ENCODE results near the gene CAMTA1.

CAMTA1 gene

GRCh38 chr1:6859415-6860343 lies 74.4 kb downstream of the CAMTA1 start:
- peak overlapping the region; percentile 13 for H3K4me3 ChIP-seq (ENCODE audit: low read length)
- no peak for TF ChIP-seq CTCF (conservative IDR thresholded peaks at IDR 0.05; ENCODE audit: low read length)
- peak; percentile 98 for DNase-seq (ENCODE audit: low read depth)

- no peak overlapping the region for H3K4me3 ChIP-seq (ENCODE audit: low read length)
- peak; percentile 17 for DNase-seq (ENCODE audit: low read depth)
- TF ChIP-seq CTCF (conservative IDR thresholded peaks at IDR 0.05; ENCODE audit: low read length) = no peak
These were observed 75.1 kb downstream of the CAMTA1 start for GRCh38 chr1:6860401-6860800.

GRCh38 chr1:6861075-6861724 lies 75.9 kb downstream of the CAMTA1 start:
- TF ChIP-seq CTCF (conservative IDR thresholded peaks at IDR 0.05; ENCODE audit: low read length) = no peak
- no peak for DNase-seq (ENCODE audit: low read depth)
- H3K4me3 ChIP-seq (ENCODE audit: low read length) = no peak overlapping the region

GRCh38 chr1:6862906-6863305 lies 77.7 kb downstream of the CAMTA1 start:
- no peak for DNase-seq (ENCODE audit: low read depth)
- H3K4me3 ChIP-seq (ENCODE audit: low read length) = no peak overlapping the region
- TF ChIP-seq CTCF (conservative IDR thresholded peaks at IDR 0.05; ENCODE audit: low read length) = no peak

GRCh38 chr1:6864166-6864565 lies 78.9 kb downstream of the CAMTA1 start:
- no peak overlapping the region for H3K4me3 ChIP-seq (ENCODE audit: low read length)
- no peak for TF ChIP-seq CTCF (conservative IDR thresholded peaks at IDR 0.05; ENCODE audit: low read length)
- DNase-seq (ENCODE audit: low read depth) = peak; percentile 7

- TF ChIP-seq CTCF (conservative IDR thresholded peaks at IDR 0.05; ENCODE audit: low read length) = no peak
- no peak for DNase-seq (ENCODE audit: low read depth)
- no peak overlapping the region for H3K4me3 ChIP-seq (ENCODE audit: low read length)
These were observed 81.6 kb downstream of the CAMTA1 start for GRCh38 chr1:6866825-6867224.

GRCh38 chr1:6867321-6867720 lies 82.1 kb downstream of the CAMTA1 start:
- H3K4me3 ChIP-seq (ENCODE audit: low read length) = no peak overlapping the region
- no peak for DNase-seq (ENCODE audit: low read depth)
- TF ChIP-seq CTCF (conservative IDR thresholded peaks at IDR 0.05; ENCODE audit: low read length) = no peak
